ENCODE results near the gene VIPR2.
"Not testable (repeated sequence)": the region's sequence is repeated elsewhere in the genome, so short reads cannot be mapped to it uniquely, and the experiment has no call there.

Gene VIPR2

DNA sequence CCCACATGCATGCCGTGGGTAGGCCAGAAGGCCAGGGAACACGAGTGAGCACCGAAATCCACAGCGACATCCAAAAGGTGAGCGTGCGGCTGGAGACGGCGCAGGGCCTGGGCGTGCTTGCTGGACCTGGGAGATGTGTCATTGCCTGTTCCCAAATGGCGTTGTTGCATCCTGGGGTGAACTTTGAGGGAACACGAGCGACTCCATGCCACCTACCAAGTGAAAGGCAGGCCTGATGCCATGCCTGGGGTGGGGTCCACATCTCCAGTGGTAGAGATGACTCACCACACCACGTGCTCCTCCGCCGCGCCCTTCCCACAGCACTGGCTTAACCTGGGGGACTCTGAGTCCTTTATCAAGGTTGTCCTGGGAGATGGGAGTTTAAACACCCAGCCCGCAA is 24.7 kb upstream of the VIPR2 start:
- Histone ChIP-seq H3K9ac (ENCODE audit: low read depth, low read length) (no peak overlapping the region), H3K27me3 (ENCODE audit: control insufficient read depth, insufficient read depth, low read length) (no peaks in the 10 kb centered on the region)

DNA sequence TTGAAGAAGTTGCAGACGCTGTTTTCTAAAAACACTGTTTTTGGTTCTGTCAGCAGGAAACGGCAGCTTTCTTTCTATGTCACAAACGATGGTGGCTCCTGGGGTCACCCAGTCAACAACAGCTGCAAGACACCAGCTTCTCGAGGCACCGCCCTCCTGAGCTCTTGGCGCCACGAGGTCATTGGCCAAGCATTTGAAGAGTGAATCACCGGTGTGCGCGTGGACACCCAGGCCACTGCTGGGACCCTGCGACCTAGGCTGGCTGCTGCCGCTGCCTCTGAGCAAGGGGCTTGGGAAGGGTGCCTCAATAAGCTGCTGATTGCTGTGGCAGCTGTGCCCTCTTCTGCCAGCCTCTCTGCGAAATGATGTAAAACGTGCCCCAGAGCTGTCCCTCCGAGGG is 22.5 kb upstream of the VIPR2 start:
- peaks cover 57% of the 10 kb centered on the region for H3K9me3 ChIP-seq (ENCODE audit: control insufficient read depth, insufficient read depth, low read length)
- H3K9ac ChIP-seq (ENCODE audit: low read depth, low read length), result no peak overlapping the region
- no peaks in the 10 kb centered on the region for H3K36me3 ChIP-seq (ENCODE audit: control insufficient read depth, insufficient read depth, low read length)
- H3K4me3 ChIP-seq (ENCODE audit: low read depth, low read length), result no peak overlapping the region
- no peak overlapping the region for H3K27ac ChIP-seq (ENCODE audit: low read depth, low read length)
- H3K27me3 ChIP-seq (ENCODE audit: control insufficient read depth, insufficient read depth, low read length), result no peaks in the 10 kb centered on the region
- H3K4me1 ChIP-seq (ENCODE audit: control insufficient read depth, insufficient read depth, low read length), result no peaks in the 10 kb centered on the region

More for the DNA sequence above, 24.7 kb upstream of the VIPR2 start:
- no peaks in the 10 kb centered on the region for H3K4me1 ChIP-seq (ENCODE audit: control insufficient read depth, insufficient read depth, low read length)
- no peak overlapping the region for H3K4me3 ChIP-seq (ENCODE audit: low read depth, low read length)
- H3K36me3 ChIP-seq (ENCODE audit: control insufficient read depth, insufficient read depth, low read length), result no peaks in the 10 kb centered on the region
- no peak overlapping the region for H3K27ac ChIP-seq (ENCODE audit: low read depth, low read length)
- H3K9me3 ChIP-seq (ENCODE audit: control insufficient read depth, insufficient read depth, low read length), result peaks cover 74% of the 10 kb centered on the region

DNA sequence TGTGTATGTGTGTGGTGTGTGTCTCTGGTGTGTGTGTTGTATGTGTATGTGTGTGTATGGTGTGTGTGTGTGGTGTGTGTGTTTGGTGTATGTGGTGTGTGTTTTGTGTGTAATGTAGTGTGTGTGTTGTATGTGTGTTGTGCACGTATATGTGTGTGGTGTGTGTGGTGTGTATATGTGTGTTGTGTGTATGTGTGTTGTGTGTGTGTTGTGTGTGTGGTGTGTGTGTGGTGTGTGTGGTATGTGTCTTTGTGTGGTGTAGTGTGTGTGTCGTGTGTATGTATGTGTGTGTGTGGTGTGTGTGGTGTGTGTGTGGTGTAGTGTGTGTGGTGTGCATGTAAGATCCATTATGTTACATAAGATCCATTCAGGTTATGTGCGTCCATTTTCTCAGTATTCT is 21.9 kb upstream of the VIPR2 start:
- no peak overlapping the region for H3K27ac ChIP-seq (ENCODE audit: low read depth, low read length)
- no peak overlapping the region for H3K4me3 ChIP-seq (ENCODE audit: low read depth, low read length)
- no peaks in the 10 kb centered on the region for H3K4me1 ChIP-seq (ENCODE audit: control insufficient read depth, insufficient read depth, low read length)
- H3K9ac ChIP-seq (ENCODE audit: low read depth, low read length), result no peak overlapping the region
- H3K27me3 ChIP-seq (ENCODE audit: control insufficient read depth, insufficient read depth, low read length), result no peaks in the 10 kb centered on the region
- no peaks in the 10 kb centered on the region for H3K36me3 ChIP-seq (ENCODE audit: control insufficient read depth, insufficient read depth, low read length)
- H3K9me3 ChIP-seq (ENCODE audit: control insufficient read depth, insufficient read depth, low read length), result peaks cover 56% of the 10 kb centered on the region

DNA sequence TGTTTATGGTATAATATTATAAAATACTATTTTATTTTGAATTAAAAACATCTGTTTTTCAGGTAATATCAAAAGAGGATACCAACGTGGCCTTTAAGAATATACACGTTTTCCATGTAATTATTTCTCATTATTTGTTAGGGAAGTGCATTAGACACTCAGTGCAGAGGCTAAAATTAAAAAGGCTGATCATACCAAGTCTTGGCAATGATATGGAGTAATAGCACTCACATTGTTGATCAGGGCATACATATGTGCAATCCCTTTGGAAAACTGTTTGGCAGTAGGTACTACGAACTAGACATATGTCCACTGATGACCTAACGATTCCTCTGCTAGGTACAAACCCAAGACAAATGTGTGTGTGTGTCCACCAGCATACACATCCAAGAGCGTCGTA is 20.7 kb upstream of the VIPR2 start:
- Histone ChIP-seq H3K4me1 (ENCODE audit: control insufficient read depth, insufficient read depth, low read length) (no peaks in the 10 kb centered on the region), H3K27me3 (ENCODE audit: control insufficient read depth, insufficient read depth, low read length) (no peaks in the 10 kb centered on the region), H3K9me3 (ENCODE audit: control insufficient read depth, insufficient read depth, low read length) (peaks cover 49% of the 10 kb centered on the region), H3K4me3 (ENCODE audit: low read depth, low read length) (no peak overlapping the region), H3K36me3 (ENCODE audit: control insufficient read depth, insufficient read depth, low read length) (no peaks in the 10 kb centered on the region), H3K9ac (ENCODE audit: low read depth, low read length) (no peak overlapping the region), H3K27ac (ENCODE audit: low read depth, low read length) (no peak overlapping the region)

DNA sequence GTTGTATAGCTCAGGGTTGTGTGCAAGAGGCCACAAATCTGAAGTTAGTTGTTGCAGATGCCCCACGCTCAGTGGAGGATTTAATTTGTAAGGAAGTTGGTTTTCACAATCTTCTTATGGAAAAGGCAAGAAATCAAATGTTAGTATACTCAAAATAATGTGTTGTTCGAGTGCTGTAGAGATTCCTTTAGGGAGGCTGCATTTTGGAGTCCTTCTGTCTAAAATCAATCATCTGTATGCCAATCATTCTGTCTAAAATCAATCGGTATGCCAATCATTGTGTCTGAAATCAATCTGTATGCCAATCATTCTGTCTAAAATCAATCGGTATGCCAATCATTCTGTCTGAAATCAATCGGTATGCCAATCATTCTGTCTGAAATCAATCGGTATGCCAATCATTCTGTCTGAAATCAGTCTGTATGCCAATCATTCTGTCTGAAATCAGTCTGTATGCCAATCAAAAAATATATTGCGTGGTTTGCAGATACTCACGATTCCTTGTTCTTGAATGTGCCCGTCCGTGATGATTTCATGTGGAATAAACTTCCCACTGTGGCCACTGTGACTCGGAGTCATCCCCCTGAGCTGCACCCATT is 19.1 kb upstream of the VIPR2 start:
- not testable (repeated sequence) for H3K36me3 ChIP-seq (ENCODE audit: control insufficient read depth, insufficient read depth, low read length); H3K4me3 ChIP-seq (ENCODE audit: low read depth, low read length); H3K27ac ChIP-seq (ENCODE audit: low read depth, low read length); H3K4me1 ChIP-seq (ENCODE audit: control insufficient read depth, insufficient read depth, low read length); H3K9ac ChIP-seq (ENCODE audit: low read depth, low read length); H3K27me3 ChIP-seq (ENCODE audit: control insufficient read depth, insufficient read depth, low read length)
- H3K9me3 ChIP-seq (ENCODE audit: control insufficient read depth, insufficient read depth, low read length), result peaks cover 47% of the 10 kb centered on the region

DNA sequence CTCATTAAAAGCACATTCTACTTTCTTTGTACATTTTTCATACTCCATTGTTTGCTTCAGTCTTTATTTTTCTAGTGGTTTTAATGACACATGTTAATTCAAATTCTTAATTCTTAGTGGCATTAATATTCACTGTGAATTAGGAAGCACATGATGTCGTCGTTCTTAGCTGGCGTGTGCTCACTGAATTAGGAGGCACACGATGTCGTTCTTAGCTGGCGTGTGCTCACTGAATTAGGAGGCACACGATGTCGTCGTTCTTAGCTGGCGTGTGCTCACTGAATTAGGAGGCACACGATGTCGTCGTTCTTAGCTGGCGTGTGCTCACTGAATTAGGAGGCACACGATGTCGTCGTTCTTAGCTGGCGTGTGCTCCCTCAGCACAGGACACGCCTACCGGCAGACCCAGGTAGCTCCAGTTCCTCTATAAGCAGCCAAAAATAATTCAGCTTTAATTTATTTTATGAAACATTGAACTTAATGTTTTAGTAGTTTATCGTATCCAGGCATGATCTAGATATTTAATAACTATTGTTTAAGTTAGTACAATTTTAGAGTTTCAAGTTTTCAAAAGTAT is 17.5 kb upstream of the VIPR2 start:
- not testable (repeated sequence) for H3K36me3 ChIP-seq (ENCODE audit: control insufficient read depth, insufficient read depth, low read length); H3K27ac ChIP-seq (ENCODE audit: low read depth, low read length); H3K27me3 ChIP-seq (ENCODE audit: control insufficient read depth, insufficient read depth, low read length); H3K4me3 ChIP-seq (ENCODE audit: low read depth, low read length); H3K4me1 ChIP-seq (ENCODE audit: control insufficient read depth, insufficient read depth, low read length); H3K9ac ChIP-seq (ENCODE audit: low read depth, low read length)
- peaks cover 41% of the 10 kb centered on the region for H3K9me3 ChIP-seq (ENCODE audit: control insufficient read depth, insufficient read depth, low read length)

DNA sequence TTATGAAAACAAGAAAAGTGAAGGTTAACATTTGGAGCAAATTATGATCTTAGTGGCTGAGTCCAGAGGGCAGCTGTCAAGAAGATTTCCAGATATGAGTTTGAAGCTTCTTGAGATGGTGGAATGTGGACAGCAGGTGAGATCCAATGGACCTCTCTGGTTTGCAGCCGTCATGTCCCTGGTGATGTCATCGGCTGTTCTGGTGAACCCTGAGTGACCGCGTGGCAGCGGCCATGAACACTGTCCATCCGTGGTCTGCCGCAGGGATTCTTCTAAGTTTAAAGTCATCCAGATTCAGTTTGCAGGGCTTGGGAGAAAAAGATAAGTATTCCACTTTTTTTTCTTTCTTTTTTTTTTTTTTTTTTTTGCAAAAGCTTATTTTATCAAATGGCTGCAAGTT is 15.8 kb upstream of the VIPR2 start:
- H3K27me3 ChIP-seq (ENCODE audit: control insufficient read depth, insufficient read depth, low read length), result no peaks in the 10 kb centered on the region
- no peaks in the 10 kb centered on the region for H3K4me1 ChIP-seq (ENCODE audit: control insufficient read depth, insufficient read depth, low read length)
- no peak overlapping the region for H3K4me3 ChIP-seq (ENCODE audit: low read depth, low read length)
- peaks cover 25% of the 10 kb centered on the region for H3K9me3 ChIP-seq (ENCODE audit: control insufficient read depth, insufficient read depth, low read length)
- no peak overlapping the region for H3K27ac ChIP-seq (ENCODE audit: low read depth, low read length)
- H3K9ac ChIP-seq (ENCODE audit: low read depth, low read length), result no peak overlapping the region
- H3K36me3 ChIP-seq (ENCODE audit: control insufficient read depth, insufficient read depth, low read length), result no peaks in the 10 kb centered on the region

DNA sequence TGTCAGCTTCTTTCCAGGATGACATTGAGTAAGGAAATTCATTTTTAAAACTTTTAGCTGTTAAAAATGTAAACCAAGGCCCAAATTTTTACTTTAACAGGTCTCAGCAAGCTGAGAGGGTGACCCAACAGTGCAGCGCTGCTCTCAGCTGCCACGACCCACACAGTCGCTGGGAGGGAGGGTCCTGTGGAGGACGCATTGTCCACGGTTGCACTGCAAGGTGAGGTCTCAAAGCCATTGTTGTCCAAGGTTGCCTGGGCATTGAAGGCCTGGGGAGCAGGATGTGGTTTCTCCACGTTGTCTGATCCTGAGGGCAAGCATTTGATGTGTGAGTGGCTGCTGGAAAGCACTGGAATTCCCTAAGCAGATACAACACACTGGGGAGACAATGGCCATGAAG is 15.1 kb upstream of the VIPR2 start:
- peaks cover 24% of the 10 kb centered on the region for H3K9me3 ChIP-seq (ENCODE audit: control insufficient read depth, insufficient read depth, low read length)
- H3K36me3 ChIP-seq (ENCODE audit: control insufficient read depth, insufficient read depth, low read length), result no peaks in the 10 kb centered on the region
- H3K9ac ChIP-seq (ENCODE audit: low read depth, low read length), result no peak overlapping the region
- no peaks in the 10 kb centered on the region for H3K4me1 ChIP-seq (ENCODE audit: control insufficient read depth, insufficient read depth, low read length)
- no peaks in the 10 kb centered on the region for H3K27me3 ChIP-seq (ENCODE audit: control insufficient read depth, insufficient read depth, low read length)
- H3K4me3 ChIP-seq (ENCODE audit: low read depth, low read length), result no peak overlapping the region
- H3K27ac ChIP-seq (ENCODE audit: low read depth, low read length), result no peak overlapping the region

DNA sequence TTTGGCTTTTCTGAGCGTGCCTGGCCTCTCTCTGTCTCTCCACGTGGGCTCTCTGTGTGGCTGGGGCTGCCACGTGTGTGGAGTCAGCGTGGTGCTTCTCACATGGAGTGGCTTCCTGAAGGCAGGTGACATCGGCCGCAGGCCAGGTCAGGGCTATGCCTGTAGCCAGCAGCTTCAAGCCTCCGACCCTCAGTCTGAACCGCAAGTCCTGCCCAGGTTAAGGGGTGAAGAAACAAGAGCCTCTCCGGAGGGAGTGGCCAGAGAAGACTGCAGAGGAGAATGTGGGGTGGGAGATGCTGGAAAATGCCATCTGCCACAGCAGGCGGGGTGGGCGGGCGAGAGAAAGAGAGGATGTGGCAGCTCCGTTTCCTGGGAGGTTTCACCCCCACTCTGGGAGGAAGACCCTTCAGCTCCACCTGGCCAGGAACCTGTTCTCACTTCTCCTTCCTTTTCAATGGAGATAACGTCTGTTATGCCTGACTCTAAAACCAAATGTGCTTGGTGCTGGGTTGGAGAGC is 14.3 kb upstream of the VIPR2 start:
- Histone ChIP-seq H3K27ac (ENCODE audit: low read depth, low read length) (no peak overlapping the region), H3K9me3 (ENCODE audit: control insufficient read depth, insufficient read depth, low read length) (peaks cover 24% of the 10 kb centered on the region), H3K9ac (ENCODE audit: low read depth, low read length) (no peak overlapping the region), H3K36me3 (ENCODE audit: control insufficient read depth, insufficient read depth, low read length) (no peaks in the 10 kb centered on the region), H3K27me3 (ENCODE audit: control insufficient read depth, insufficient read depth, low read length) (no peaks in the 10 kb centered on the region), H3K4me1 (ENCODE audit: control insufficient read depth, insufficient read depth, low read length) (no peaks in the 10 kb centered on the region), H3K4me3 (ENCODE audit: low read depth, low read length) (no peak overlapping the region)

DNA sequence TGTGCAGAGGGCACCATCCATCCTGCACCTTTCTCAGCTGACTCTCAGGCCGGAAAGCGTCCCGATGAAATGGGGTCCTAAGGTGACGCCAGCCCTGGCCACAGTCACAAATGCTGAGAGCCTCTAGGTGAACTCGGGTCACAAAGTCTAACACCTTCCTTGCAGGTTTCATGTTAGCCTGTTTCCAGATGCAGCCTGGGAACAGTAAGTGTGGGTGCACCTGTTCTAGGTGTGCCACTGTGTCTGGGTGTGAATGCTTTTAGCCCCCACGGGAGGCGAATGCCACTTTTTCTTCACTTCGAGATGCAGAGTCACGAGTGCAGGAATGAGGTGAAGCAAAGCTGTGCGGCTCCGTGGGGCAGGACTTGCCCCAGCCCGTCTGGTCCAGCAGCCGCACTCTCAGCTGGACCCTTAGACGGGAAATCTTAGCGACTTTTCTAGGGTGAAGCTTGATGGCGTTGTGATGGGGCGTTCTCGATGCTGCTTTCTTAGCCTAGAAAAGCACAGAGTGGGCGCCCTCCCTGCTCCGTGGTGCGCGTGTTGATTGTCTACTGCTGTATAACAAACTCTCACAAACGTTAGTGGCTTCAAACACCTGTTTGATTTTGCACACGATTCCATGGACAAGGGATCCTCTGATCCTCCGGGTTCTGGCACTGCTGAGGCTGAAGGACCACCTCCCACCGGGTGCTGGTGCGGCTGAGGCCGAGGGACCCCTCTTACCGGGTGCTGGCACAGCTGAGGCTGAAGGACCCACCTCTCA is 13.6 kb upstream of the VIPR2 start:
- H3K27ac ChIP-seq (ENCODE audit: low read depth, low read length), result no peak overlapping the region
- no peaks in the 10 kb centered on the region for H3K36me3 ChIP-seq (ENCODE audit: control insufficient read depth, insufficient read depth, low read length)
- H3K9ac ChIP-seq (ENCODE audit: low read depth, low read length), result no peak overlapping the region
- H3K9me3 ChIP-seq (ENCODE audit: control insufficient read depth, insufficient read depth, low read length), result peaks cover 24% of the 10 kb centered on the region
- H3K27me3 ChIP-seq (ENCODE audit: control insufficient read depth, insufficient read depth, low read length), result no peaks in the 10 kb centered on the region
- H3K4me3 ChIP-seq (ENCODE audit: low read depth, low read length), result no peak overlapping the region
- H3K4me1 ChIP-seq (ENCODE audit: control insufficient read depth, insufficient read depth, low read length), result no peaks in the 10 kb centered on the region

DNA sequence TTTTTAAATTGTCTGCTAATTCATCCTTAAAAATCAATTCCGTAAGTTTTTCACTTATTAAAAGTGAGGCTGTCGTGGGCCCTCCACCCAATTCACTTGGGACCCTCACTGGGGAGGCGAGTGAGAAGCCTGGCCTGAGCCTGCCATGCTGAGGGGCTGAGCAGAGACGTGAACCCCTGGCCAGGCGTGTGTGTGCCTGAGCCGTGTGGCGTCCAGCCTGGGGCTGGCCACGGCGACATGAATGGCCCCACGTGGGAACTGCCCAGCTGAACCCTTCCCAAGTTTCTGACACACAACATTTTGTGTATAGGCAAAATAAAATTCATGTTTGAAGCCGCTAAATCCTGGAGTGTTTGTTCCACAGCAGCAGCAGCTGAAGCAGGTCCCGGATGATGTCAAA is 13.0 kb upstream of the VIPR2 start:
- no peaks in the 10 kb centered on the region for H3K27me3 ChIP-seq (ENCODE audit: control insufficient read depth, insufficient read depth, low read length)
- no peak overlapping the region for H3K9ac ChIP-seq (ENCODE audit: low read depth, low read length)

More for the DNA sequence above, 13.0 kb upstream of the VIPR2 start:
- peaks cover 22% of the 10 kb centered on the region for H3K9me3 ChIP-seq (ENCODE audit: control insufficient read depth, insufficient read depth, low read length)
- H3K36me3 ChIP-seq (ENCODE audit: control insufficient read depth, insufficient read depth, low read length), result no peaks in the 10 kb centered on the region
- no peak overlapping the region for H3K4me3 ChIP-seq (ENCODE audit: low read depth, low read length)
- H3K27ac ChIP-seq (ENCODE audit: low read depth, low read length), result no peak overlapping the region
- no peaks in the 10 kb centered on the region for H3K4me1 ChIP-seq (ENCODE audit: control insufficient read depth, insufficient read depth, low read length)

Measured in HUES48 (cell line).